Spleen (tissue), 11 donors: ENCODE measurements around the gene FITM1. TPM values are rescaled to one million over a fixed set of nuclear protein-coding genes. Genes with fewer than 3 reads are reported as not detected.

Experiments used
- DNase-seq: peaks from one replicate; pipeline ENCODE4 v3.0.0-alpha.2; 2020
- H3K27ac ChIP-seq, 8 donors: fragments of 200-600 bp; sonication (generic) in 7 of 8; 1 replicate in 4 of 8; 2 replicates in 4 of 8; pipeline versions ENCODE4 v1.5.0 to v1.8.0; 2016 to 2021; ENCODE audit warnings: inconsistent platforms in 4 of 8, mild to moderate bottlenecking in 4 of 8, moderate library complexity in 1 of 8
- H3K27me3 ChIP-seq, 7 donors: fragments of 200-600 bp; sonication (generic) in 6 of 7; replicated peaks in 1 of 7; 1 replicate in 4 of 7; 2 replicates in 3 of 7; pipeline versions ENCODE4 v1.5.0 to v1.8.0; 2016 to 2021; ENCODE audit warnings: inconsistent platforms in 3 of 7, mild to moderate bottlenecking in 1 of 7
- H3K36me3 ChIP-seq, 6 donors: fragments of 200-600 bp; sonication (generic) in 5 of 6; 1 replicate in 4 of 6; 2 replicates in 2 of 6; pipeline versions ENCODE4 v1.5.0 to v1.8.0; 2016 to 2021; ENCODE audit warnings: inconsistent platforms in 2 of 6
- H3K4me1 ChIP-seq, 6 donors: fragments of 200-600 bp; sonication (generic) in 5 of 6; 1 replicate in 3 of 6; 2 replicates in 3 of 6; pipeline versions ENCODE4 v1.5.0 to v1.8.0; 2016 to 2021; ENCODE audit warnings: inconsistent platforms in 3 of 6
- H3K4me3 ChIP-seq, 8 donors: fragments of 200-600 bp; sonication (generic) in 7 of 8; 1 replicate in 4 of 8; 2 replicates in 4 of 8; pipeline versions ENCODE4 v1.5.0 to v1.8.0; 2016 to 2021; ENCODE audit warnings: inconsistent platforms in 4 of 8, mild to moderate bottlenecking in 4 of 8, moderate library complexity in 2 of 8
- H3K9me3 ChIP-seq, 8 donors: fragments of 200-600 bp; sonication (generic) in 7 of 8; 1 replicate in 4 of 8; 2 replicates in 4 of 8; pipeline versions ENCODE4 v1.5.0 to v1.8.0; 2016 to 2021; ENCODE audit warnings: inconsistent platforms in 4 of 8
- CTCF ChIP-seq, 11 experiments: fragments of 200-600 bp in 7 of 11; fragments of 450-650 bp in 4 of 11; sonication (generic) in 4 of 11; IDR thresholded peaks in 8 of 11; conservative IDR thresholded peaks in 3 of 11; 1 replicate in 7 of 11; 2 replicates in 4 of 11; pipeline versions ENCODE4 v1.4.0 to v1.8.0; 2016 to 2021; ENCODE audit warnings: antibody characterized with exemption in 11 of 11, inconsistent platforms in 4 of 11, mild to moderate bottlenecking in 1 of 11
- POLR2A ChIP-seq, 3 donors: fragments of 450-650 bp; IDR thresholded peaks; one replicate each; pipeline ENCODE4 v1.5.1; 2017; ENCODE audit warnings: antibody characterized with exemption in 3 of 3, mild to moderate bottlenecking in 1 of 3
- POLR2AphosphoS5 ChIP-seq, 3 donors: sonication (generic); formaldehyde crosslinking; IDR thresholded peaks; one replicate each; pipeline ENCODE4 v1.5.1; 2017; ENCODE audit warnings: antibody characterized with exemption in 3 of 3
- WGBS, 5 donors: extraction: QIAGEN DNeasy Blood & Tissue Kit in 3 of 5; methylation state at CpG; one replicate each; pipeline versions ENCODE4 v1.1.5 to v1.1.7; 2013 to 2018; 5-methylcytosine and 5-hydroxymethylcytosine counted together
- intact Hi-C: fragments of 100-400 bp; cut with DNase I; formaldehyde crosslinking; loops from one replicate; pipeline ENCODE4 v1.15.0; 2023; ENCODE audit warnings: low total_unique reads
- polyA plus RNA-seq, 3 donors: library from polyadenylated mRNA; stranded (reverse); fragments of 200-250 nt; gene quantifications; one replicate each; pipeline ENCODE4 v1.2.1, GENCODE V29; 2013
- total RNA-seq, 7 donors: library from RNA; depleted of rRNA in 3 of 7; stranded (reverse); fragments of >200 nt in 3 of 7; fragmentation: NEBNext Ultra II Directional in 4 of 7; extraction: Animal tissue kit (Norgen Biotek cat#: 25700) in 4 of 7; gene quantifications; one replicate each; pipeline versions ENCODE4 v1.1.0 to v1.2.1, GENCODE V29; 2016 to 2021
- donor health status: healthy with polysubstance abuse.
- donor health status: DM: no; HTN: no; CAD: no; lungs with moderate emphysema.
- donor health status: DM: no; HTN: no; CAD: no.
- donor health status: Bipolar disorder and iron deficiency.
- donor health status: healthy.
- donor health status: DM: no; HTN: no; CAD: no.
- donor health status: DM: yes; HTN: yes; CAD: no.

FITM1 gene
- total and polyA plus RNA-seq, 10 donors: 3.7 to 12.9 (median 8.7) TPM

GRCh38 chr14:24177891-24178290, 47.4 kb downstream of the FITM1 start:
- peaks cover 0 to 4% (median under 1%) of the 10 kb centered on the region in 6 donors for H3K4me1 ChIP-seq
- H3K27ac ChIP-seq: no peak overlapping the region
- no peak for DNase-seq
- TF ChIP-seq POLR2A (IDR thresholded peaks at IDR 0.05) (no peak), CTCF (IDR thresholded peaks at IDR 0.05 in 8 of 11, conservative IDR thresholded peaks at IDR 0.05 in 3 of 11) (no peak), POLR2AphosphoS5 (IDR thresholded peaks at IDR 0.05) (no peak)
- WGBS, 5 donors: 86 to 96% (median 93%) methylated on average over 7 to 14 of the region's 14 CpGs
- H3K9me3 ChIP-seq: no peaks in the 10 kb centered on the region
- no peak overlapping the region for H3K4me3 ChIP-seq
- no peaks in the 10 kb centered on the region for H3K27me3 ChIP-seq
- peaks cover 2 to 100% (median 78%) of the 10 kb centered on the region in 6 donors for H3K36me3 ChIP-seq
- intact Hi-C loops: no loop called here

- DNase-seq: peak; percentile 29
- Histone ChIP-seq H3K36me3 (peaks cover 2 to 100% (median 80%) of the 10 kb centered on the region in 6 donors), H3K4me1 (no peaks in the 10 kb centered on the region), H3K27me3 (no peaks in the 10 kb centered on the region), H3K27ac (no peak overlapping the region), H3K4me3 (no peak overlapping the region), H3K9me3 (no peaks in the 10 kb centered on the region)
- intact Hi-C loops: no loop called here
- no peak for TF ChIP-seq POLR2A (IDR thresholded peaks at IDR 0.05)
- no peak for TF ChIP-seq POLR2AphosphoS5 (IDR thresholded peaks at IDR 0.05)
- TF ChIP-seq CTCF (IDR thresholded peaks at IDR 0.05 in 8 of 11, conservative IDR thresholded peaks at IDR 0.05 in 3 of 11): no peak
- WGBS, 5 donors: 90 to 94% (median 93%) methylated on average over 5 to 12 of the region's 12 CpGs
Observed at GRCh38 chr14:24178399-24179178, 48.1 kb downstream of the FITM1 start.

GRCh38 chr14:24179294-24179960, 49.0 kb downstream of the FITM1 start:
- WGBS, 5 donors: 84 to 90% (median 86%) methylated on average over 10 to 14 of the region's 14 CpGs

More at GRCh38 chr14:24179294-24179960, 49.0 kb downstream of the FITM1 start:
- TF ChIP-seq POLR2AphosphoS5 (IDR thresholded peaks at IDR 0.05) (peak; percentile 1 to 52 (median 20)), CTCF (IDR thresholded peaks at IDR 0.05 in 8 of 11, conservative IDR thresholded peaks at IDR 0.05 in 3 of 11) (no peak)
- H3K27me3 ChIP-seq: no peaks in the 10 kb centered on the region
- no peak overlapping the region for H3K27ac ChIP-seq
- no peak overlapping the region for H3K4me3 ChIP-seq
- H3K36me3 ChIP-seq: peaks cover 2 to 100% (median 88%) of the 10 kb centered on the region in 6 donors
- DNase-seq: peak; percentile 56
- intact Hi-C loops: no loop called here
- no peaks in the 10 kb centered on the region for H3K4me1 ChIP-seq
- H3K9me3 ChIP-seq: no peaks in the 10 kb centered on the region
